ENCODE results near the gene ARHGAP26.

ARHGAP26 gene

GRCh38 chr5:143151056-143151700 lies 381.0 kb downstream of the ARHGAP26 start:
- Histone ChIP-seq H3K4me1 (ENCODE audit: control insufficient read depth, low read length) (no peaks in the 10 kb centered on the region), H4K20me1 (ENCODE audit: control insufficient read depth, insufficient read depth, low read depth, low read length) (no peaks in the 10 kb centered on the region), H3K27me3 (ENCODE audit: control insufficient read depth, low read length) (no peaks in the 10 kb centered on the region), H3K4me2 (ENCODE audit: low read length) (no peak overlapping the region), H3K9me3 (ENCODE audit: control insufficient read depth, insufficient read depth, low read length) (no peaks in the 10 kb centered on the region), H3K36me3 (ENCODE audit: control insufficient read depth, low read length) (no peaks in the 10 kb centered on the region), H3K4me3 (ENCODE audit: low read length) (no peak overlapping the region), H3F3A (ENCODE audit: control insufficient read depth, insufficient read depth) (no peaks in the 10 kb centered on the region), H3K9me2 (replicated peaks; ENCODE audit: control insufficient read depth, low read length) (no peaks in the 10 kb centered on the region), H3K79me2 (ENCODE audit: control insufficient read depth, low read length) (no peaks in the 10 kb centered on the region), H3K27ac (ENCODE audit: low read depth, low read length) (no peak overlapping the region)
- TF ChIP-seq EZH2phosphoT487 (IDR thresholded peaks at IDR 0.05; ENCODE audit: borderline replicate concordance, low read length) (no peak), CTCF (IDR thresholded peaks at IDR 0.05; ENCODE audit: low read depth, low read length, poor library complexity, severe bottlenecking) (no peak)

- H3K27me3 ChIP-seq (ENCODE audit: control insufficient read depth, low read length) = no peaks in the 10 kb centered on the region
- no peak overlapping the region for H3K4me2 ChIP-seq (ENCODE audit: low read length)
- no peaks in the 10 kb centered on the region for H3K4me1 ChIP-seq (ENCODE audit: control insufficient read depth, low read length)
- no peak for TF ChIP-seq EZH2phosphoT487 (IDR thresholded peaks at IDR 0.05; ENCODE audit: borderline replicate concordance, low read length)
- TF ChIP-seq CTCF (IDR thresholded peaks at IDR 0.05; ENCODE audit: low read depth, low read length, poor library complexity, severe bottlenecking) = no peak
- H3F3A ChIP-seq (ENCODE audit: control insufficient read depth, insufficient read depth) = no peaks in the 10 kb centered on the region
- no peaks in the 10 kb centered on the region for H3K9me3 ChIP-seq (ENCODE audit: control insufficient read depth, insufficient read depth, low read length)
- H3K9me2 ChIP-seq (replicated peaks; ENCODE audit: control insufficient read depth, low read length) = no peaks in the 10 kb centered on the region
- no peak overlapping the region for H3K4me3 ChIP-seq (ENCODE audit: low read length)
- no peak overlapping the region for H3K27ac ChIP-seq (ENCODE audit: low read depth, low read length)
- H4K20me1 ChIP-seq (ENCODE audit: control insufficient read depth, insufficient read depth, low read depth, low read length) = no peaks in the 10 kb centered on the region
- H3K36me3 ChIP-seq (ENCODE audit: control insufficient read depth, low read length) = no peaks in the 10 kb centered on the region
- H3K79me2 ChIP-seq (ENCODE audit: control insufficient read depth, low read length) = no peaks in the 10 kb centered on the region
Measured at GRCh38 chr5:143152445-143152844, 382.3 kb downstream of the ARHGAP26 start.

- Histone ChIP-seq H3K4me2 (ENCODE audit: low read length) (no peak overlapping the region), H3K79me2 (ENCODE audit: control insufficient read depth, low read length) (no peaks in the 10 kb centered on the region), H4K20me1 (ENCODE audit: control insufficient read depth, insufficient read depth, low read depth, low read length) (no peaks in the 10 kb centered on the region), H3K27me3 (ENCODE audit: control insufficient read depth, low read length) (no peaks in the 10 kb centered on the region), H3K27ac (ENCODE audit: low read depth, low read length) (no peak overlapping the region), H3K9me2 (replicated peaks; ENCODE audit: control insufficient read depth, low read length) (no peaks in the 10 kb centered on the region), H3K4me1 (ENCODE audit: control insufficient read depth, low read length) (no peaks in the 10 kb centered on the region), H3K9me3 (ENCODE audit: control insufficient read depth, insufficient read depth, low read length) (no peaks in the 10 kb centered on the region), H3F3A (ENCODE audit: control insufficient read depth, insufficient read depth) (no peaks in the 10 kb centered on the region), H3K4me3 (ENCODE audit: low read length) (no peak overlapping the region), H3K36me3 (ENCODE audit: control insufficient read depth, low read length) (no peaks in the 10 kb centered on the region)
- TF ChIP-seq EZH2phosphoT487 (IDR thresholded peaks at IDR 0.05; ENCODE audit: borderline replicate concordance, low read length) = no peak
- TF ChIP-seq CTCF (IDR thresholded peaks at IDR 0.05; ENCODE audit: low read depth, low read length, poor library complexity, severe bottlenecking) = no peak
Measured at GRCh38 chr5:143153332-143154119, 383.3 kb downstream of the ARHGAP26 start.

Data from DOHH2 (cell line).